MCF 10A (cell line): Measurements from ENCODE around the gene MRPS34. TPM values are rescaled to one million over a fixed set of nuclear protein-coding genes. Genes with fewer than 3 reads are reported as not detected.

Experiments used
- BruUV-seq: library from RNA; stranded (reverse); fragments of 400-500 nt; replicated peaks from 2 replicates; lab custom pipeline; 2021; lab: Mats Ljungman, UMichigan
- CTCF ChIA-PET: fragments of 300-600 bp; sonication (Branson Sonifier 250); formaldehyde crosslinking; extraction: SDS; loops from one replicate; lab custom pipeline; 2021; ENCODE audit warnings: antibody characterized with exemption, inconsistent platforms; lab: Yijun Ruan, JAX
- POLR2A ChIA-PET: fragments of 300-600, 350-650 bp; sonication (Branson Sonifier 250); formaldehyde crosslinking; extraction: SDS; loops from one replicate; lab custom pipeline; 2020; ENCODE audit warnings: antibody characterized with exemption, inconsistent platforms; lab: Yijun Ruan, JAX
- DNase-seq: peaks from one replicate; pipeline ENCODE4 v3.0.0-alpha.2; 2018; ENCODE audit not compliant: unreplicated experiment
- H3K27ac Mint-ChIP-seq: one replicate; pipeline ENCODE4 v1.8.0; 2022; ENCODE audit warnings: mild to moderate bottlenecking, low read depth, mixed read lengths; ENCODE audit not compliant: unreplicated experiment
- H3K27me3 Mint-ChIP-seq: one replicate; pipeline ENCODE4 v1.8.0; 2022; ENCODE audit warnings: mixed read lengths; ENCODE audit not compliant: insufficient read depth, unreplicated experiment
- H3K36me3 Mint-ChIP-seq: one replicate; pipeline ENCODE4 v1.8.0; 2022; ENCODE audit warnings: mild to moderate bottlenecking, moderate library complexity, mixed read lengths; ENCODE audit not compliant: insufficient read depth, unreplicated experiment
- H3K4me1 Mint-ChIP-seq: one replicate; pipeline ENCODE4 v1.8.0; 2022; ENCODE audit warnings: mixed read lengths; ENCODE audit not compliant: insufficient read depth, unreplicated experiment
- H3K4me3 Mint-ChIP-seq: one replicate; pipeline ENCODE4 v1.8.0; 2022; ENCODE audit warnings: mild to moderate bottlenecking, moderate library complexity, mixed read lengths; ENCODE audit not compliant: unreplicated experiment
- H3K9me3 Mint-ChIP-seq: one replicate; pipeline ENCODE4 v1.8.0; 2022; ENCODE audit warnings: mixed read lengths; ENCODE audit not compliant: unreplicated experiment
- intact Hi-C: fragments of 100-400 bp; cut with micrococcal nuclease; formaldehyde crosslinking; loops from 2 replicates; pipeline ENCODE4 v1.14.1; 2022
- total RNA-seq: library from RNA; stranded (reverse); gene quantifications from 2 replicates; pipeline ENCODE4 v1.2.3, GENCODE V29; 2022
- TF ChIP-seq, protein P1 (sequence below): fragments of 200-600 bp; IDR thresholded peaks from one replicate; pipeline ENCODE4 v1.8.0; 2022; ENCODE audit warnings: antibody characterized with exemption, mild to moderate bottlenecking; ENCODE audit not compliant: unreplicated experiment

The MRPS34 gene
- total RNA-seq, 1 experiment from 2014 or later: 102 TPM

GRCh38 chr16:1762879-1763520, 9.9 kb downstream of the MRPS34 start:
- TF ChIP-seq, protein P1, sequence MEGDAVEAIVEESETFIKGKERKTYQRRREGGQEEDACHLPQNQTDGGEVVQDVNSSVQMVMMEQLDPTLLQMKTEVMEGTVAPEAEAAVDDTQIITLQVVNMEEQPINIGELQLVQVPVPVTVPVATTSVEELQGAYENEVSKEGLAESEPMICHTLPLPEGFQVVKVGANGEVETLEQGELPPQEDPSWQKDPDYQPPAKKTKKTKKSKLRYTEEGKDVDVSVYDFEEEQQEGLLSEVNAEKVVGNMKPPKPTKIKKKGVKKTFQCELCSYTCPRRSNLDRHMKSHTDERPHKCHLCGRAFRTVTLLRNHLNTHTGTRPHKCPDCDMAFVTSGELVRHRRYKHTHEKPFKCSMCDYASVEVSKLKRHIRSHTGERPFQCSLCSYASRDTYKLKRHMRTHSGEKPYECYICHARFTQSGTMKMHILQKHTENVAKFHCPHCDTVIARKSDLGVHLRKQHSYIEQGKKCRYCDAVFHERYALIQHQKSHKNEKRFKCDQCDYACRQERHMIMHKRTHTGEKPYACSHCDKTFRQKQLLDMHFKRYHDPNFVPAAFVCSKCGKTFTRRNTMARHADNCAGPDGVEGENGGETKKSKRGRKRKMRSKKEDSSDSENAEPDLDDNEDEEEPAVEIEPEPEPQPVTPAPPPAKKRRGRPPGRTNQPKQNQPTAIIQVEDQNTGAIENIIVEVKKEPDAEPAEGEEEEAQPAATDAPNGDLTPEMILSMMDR: no peak
- BruUV-seq: no TSS peak
- H3K9me3 Mint-ChIP-seq: no peaks in the 10 kb centered on the region
- H3K4me1 Mint-ChIP-seq: no peaks in the 10 kb centered on the region
- H3K36me3 Mint-ChIP-seq: peaks cover 53% of the 10 kb centered on the region
- no peak for DNase-seq
- POLR2A ChIA-PET: no interaction called here
- intact Hi-C loops: no loop called here
- no peaks in the 10 kb centered on the region for H3K27me3 Mint-ChIP-seq
- no peak overlapping the region for H3K27ac Mint-ChIP-seq
- H3K4me3 Mint-ChIP-seq: no peak overlapping the region
- CTCF ChIA-PET: interaction anchor here (0.6 to 1.0 kb wide), 3 partner anchors 12 to 56 kb away, joined by 3 read pairs; no protein-coding TSS in a partner anchor

- peaks cover 46% of the 10 kb centered on the region for H3K36me3 Mint-ChIP-seq
- BruUV-seq: no TSS peak
These were observed 10.6 kb downstream of the MRPS34 start for GRCh38 chr16:1762196-1762878.

DNA sequence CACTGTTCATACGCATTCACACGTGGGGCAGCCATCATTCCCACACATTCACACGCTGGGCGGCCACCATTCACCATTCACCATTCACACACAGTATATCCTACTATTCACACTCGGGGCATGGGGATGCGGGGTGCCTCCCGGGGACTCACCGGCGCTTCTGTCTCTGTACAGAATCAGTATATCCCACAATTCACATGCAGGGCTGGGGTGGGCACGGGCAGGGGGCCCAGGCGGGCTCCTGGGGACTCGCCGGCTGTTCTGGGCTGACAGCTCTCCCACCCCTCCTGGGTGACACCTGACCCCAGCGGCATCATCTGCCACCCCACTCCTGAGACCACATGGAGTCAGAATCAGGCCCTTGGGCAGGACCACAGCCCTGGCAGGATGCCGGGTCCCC, 11.2 kb downstream of the MRPS34 start:
- no peak overlapping the region for H3K4me3 Mint-ChIP-seq
- CTCF ChIA-PET: no interaction called here
- no peaks in the 10 kb centered on the region for H3K9me3 Mint-ChIP-seq
- intact Hi-C loops: no loop called here
- no peak overlapping the region for H3K27ac Mint-ChIP-seq
- no peak for DNase-seq
- peaks cover 40% of the 10 kb centered on the region for H3K36me3 Mint-ChIP-seq
- H3K27me3 Mint-ChIP-seq: no peaks in the 10 kb centered on the region
- BruUV-seq: no TSS peak
- H3K4me1 Mint-ChIP-seq: no peaks in the 10 kb centered on the region
- POLR2A ChIA-PET: no interaction called here
- TF ChIP-seq, protein P1: no peak

More at GRCh38 chr16:1762196-1762878, 10.6 kb downstream of the MRPS34 start:
- intact Hi-C loops: no loop called here
- CTCF ChIA-PET: interaction anchor here (1.0 kb wide), 1 partner anchor 12 kb away, joined by 3 read pairs; no protein-coding TSS in a partner anchor
- H3K4me1 Mint-ChIP-seq: no peaks in the 10 kb centered on the region
- no peak overlapping the region for H3K27ac Mint-ChIP-seq
- no peaks in the 10 kb centered on the region for H3K9me3 Mint-ChIP-seq
- TF ChIP-seq, protein P1: no peak
- H3K27me3 Mint-ChIP-seq: no peaks in the 10 kb centered on the region
- DNase-seq: no peak
- POLR2A ChIA-PET: no interaction called here
- H3K4me3 Mint-ChIP-seq: no peak overlapping the region

DNA sequence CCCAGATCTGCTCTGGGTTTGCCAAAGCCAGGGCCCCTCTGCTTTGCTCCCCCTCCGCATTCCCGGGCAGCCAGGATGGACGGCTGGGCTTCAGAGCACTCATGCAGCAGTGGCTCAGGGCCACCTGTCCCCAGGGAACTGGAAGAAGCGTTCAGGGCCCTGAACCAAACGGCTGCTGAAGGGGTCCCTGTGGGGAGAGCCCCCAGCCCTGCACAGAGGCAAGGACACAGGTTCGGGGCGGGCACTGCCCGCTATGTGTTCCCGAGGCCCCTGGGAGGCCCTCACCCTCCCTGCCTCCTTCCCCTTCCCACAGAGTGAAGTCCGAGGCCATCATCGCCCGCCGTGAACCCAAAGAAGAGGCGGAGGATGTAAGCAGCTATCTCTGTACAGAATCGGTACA, 12.0 kb downstream of the MRPS34 start:
- peaks cover 35% of the 10 kb centered on the region for H3K36me3 Mint-ChIP-seq
- ChIA-PET POLR2A (no interaction called here), CTCF (no interaction called here)
- intact Hi-C loops: no loop called here
- H3K4me3 Mint-ChIP-seq: no peak overlapping the region
- no TSS peak for BruUV-seq
- H3K27ac Mint-ChIP-seq: no peak overlapping the region
- TF ChIP-seq, protein P1: no peak
- H3K9me3 Mint-ChIP-seq: no peaks in the 10 kb centered on the region
- no peaks in the 10 kb centered on the region for H3K4me1 Mint-ChIP-seq
- no peaks in the 10 kb centered on the region for H3K27me3 Mint-ChIP-seq
- no peak for DNase-seq
